WERI-Rb-1 (cell line): Measurements from ENCODE around the gene LYPD5.

Source experiments
- DNase-seq: peaks from one replicate; pipeline ENCODE4 v3.0.0-alpha.2; 2020
- H3K27ac ChIP-seq: fragments of 250-450 bp; sonication (Bioruptor Pico); 2 replicates; pipeline ENCODE4 v1.5.1; 2020; ENCODE audit warnings: mild to moderate bottlenecking, moderate library complexity
- H3K27me3 ChIP-seq: fragments of 250-450 bp; sonication (Bioruptor Pico); 2 replicates; pipeline ENCODE4 v1.5.1; 2021; ENCODE audit warnings: mild to moderate bottlenecking, low read depth, moderate library complexity; ENCODE audit not compliant: insufficient read depth, severe bottlenecking
- H3K36me3 ChIP-seq: fragments of 250-450 bp; sonication (Bioruptor Pico); 2 replicates; pipeline ENCODE4 v1.5.1; 2020; ENCODE audit warnings: mild to moderate bottlenecking, moderate library complexity
- H3K4me3 ChIP-seq: 2 replicates; pipeline ENCODE4 v1.5.1; 2011; ENCODE audit warnings: low read depth, mild to moderate bottlenecking, control low read depth, low read length
- H3K9me3 ChIP-seq: fragments of 250-450 bp; sonication (Bioruptor Pico); 2 replicates; pipeline ENCODE4 v1.5.1; 2021; ENCODE audit warnings: mild to moderate bottlenecking, moderate library complexity; ENCODE audit not compliant: severe bottlenecking
- CTCF ChIP-seq: IDR thresholded peaks from 2 replicates; pipeline ENCODE4 v1.5.1; 2011; ENCODE audit warnings: low read depth, mild to moderate bottlenecking, control low read depth, inconsistent platforms, low read length

The LYPD5 gene

GRCh38 chr19:43763473-43763939, 38.7 kb downstream of the LYPD5 start:
- no peaks in the 10 kb centered on the region for H3K9me3 ChIP-seq
- no peak for DNase-seq
- TF ChIP-seq CTCF, result no peak
- H3K4me3 ChIP-seq, result no peak overlapping the region
- H3K27ac ChIP-seq, result no peak overlapping the region
- no peaks in the 10 kb centered on the region for H3K36me3 ChIP-seq
- H3K27me3 ChIP-seq, result no peaks in the 10 kb centered on the region

- no peak overlapping the region for H3K4me3 ChIP-seq
- no peak overlapping the region for H3K27ac ChIP-seq
- no peaks in the 10 kb centered on the region for H3K9me3 ChIP-seq
- no peaks in the 10 kb centered on the region for H3K36me3 ChIP-seq
- no peak for DNase-seq
- no peaks in the 10 kb centered on the region for H3K27me3 ChIP-seq
- TF ChIP-seq CTCF, result no peak
Measured at GRCh38 chr19:43762814-43763213, 39.4 kb downstream of the LYPD5 start.

- H3K9me3 ChIP-seq, result no peaks in the 10 kb centered on the region
- TF ChIP-seq CTCF, result no peak
- no peak overlapping the region for H3K27ac ChIP-seq
- no peak overlapping the region for H3K4me3 ChIP-seq
- H3K27me3 ChIP-seq, result no peaks in the 10 kb centered on the region
- no peaks in the 10 kb centered on the region; the same call in 1 of the 2 replicates for H3K36me3 ChIP-seq
- DNase-seq, result no peak
Measured at GRCh38 chr19:43760941-43761340, 41.3 kb downstream of the LYPD5 start.

- Histone ChIP-seq H3K27me3 (no peaks in the 10 kb centered on the region), H3K27ac (no peak overlapping the region), H3K4me3 (no peak overlapping the region), H3K9me3 (no peaks in the 10 kb centered on the region), H3K36me3 (no peaks in the 10 kb centered on the region; the same call in 1 of the 2 replicates)
- no peak for DNase-seq
- 0 out of 2 replicates have a peak, but pooled peaks have one; percentile 2 for TF ChIP-seq CTCF
Measured at GRCh38 chr19:43759515-43759914, 42.7 kb downstream of the LYPD5 start.

- DNase-seq, result no peak
- no peak for TF ChIP-seq CTCF
- peak overlapping the region; percentile 99 for H3K27ac ChIP-seq
- peaks cover 25% of the 10 kb centered on the region for H3K36me3 ChIP-seq
- H3K27me3 ChIP-seq, result no peaks in the 10 kb centered on the region
- peak overlapping the region; percentile 95 for H3K4me3 ChIP-seq
- H3K9me3 ChIP-seq, result no peaks in the 10 kb centered on the region
Measured at GRCh38 chr19:43755256-43755801, 46.9 kb downstream of the LYPD5 start.
